Neuronal stem cell (in vitro differentiated cells): ENCODE results near the gene STAG1.
"Not testable (repeated sequence)": the region's sequence is repeated elsewhere in the genome, so short reads cannot be mapped to it uniquely, and the experiment has no call there.

Experiments used
- DNase-seq: peaks from one replicate; pipeline ENCODE4 v3.0.0-alpha.2; 2013; ENCODE audit warnings: low spot score
- H2AFZ ChIP-seq: one replicate; pipeline ENCODE4 v1.6.1; 2013; ENCODE audit warnings: mild to moderate bottlenecking, low read length, inconsistent platforms
- H2AK5ac ChIP-seq: 2 replicates; pipeline ENCODE4 v1.6.1; 2013; ENCODE audit warnings: low read depth, mild to moderate bottlenecking, inconsistent platforms, low read length, moderate library complexity, mixed read lengths
- H2BK120ac ChIP-seq: 2 replicates; pipeline ENCODE4 v1.6.1; 2013; ENCODE audit warnings: low read depth, mild to moderate bottlenecking, inconsistent platforms, low read length, moderate library complexity, mixed read lengths
- H2BK12ac ChIP-seq: one replicate; pipeline ENCODE4 v1.6.1; 2013; ENCODE audit warnings: low read length, inconsistent platforms
- H2BK15ac ChIP-seq: 2 replicates; pipeline ENCODE4 v1.6.1; 2013; ENCODE audit warnings: mild to moderate bottlenecking, low read length, inconsistent platforms, mixed read lengths
- H2BK5ac ChIP-seq: one replicate; pipeline ENCODE4 v1.6.1; 2013; ENCODE audit warnings: inconsistent platforms, mild to moderate bottlenecking, low read length, moderate library complexity
- H3K14ac ChIP-seq: one replicate; pipeline ENCODE4 v1.6.1; 2013; ENCODE audit warnings: low read length, inconsistent platforms
- H3K18ac ChIP-seq: 2 replicates; pipeline ENCODE4 v1.6.1; 2013; ENCODE audit warnings: low read length, inconsistent platforms
- H3K23ac ChIP-seq: 2 replicates; pipeline ENCODE4 v1.6.1; 2013; ENCODE audit warnings: low read depth, mild to moderate bottlenecking, mixed read lengths, low read length, inconsistent platforms; ENCODE audit not compliant: poor library complexity
- H3K27ac ChIP-seq: replicated peaks from 3 replicates; pipeline ENCODE4 v1.5.1; 2013; ENCODE audit warnings: low read length, inconsistent platforms
- H3K27me3 ChIP-seq, 3 experiments: 2 replicates each; pipeline ENCODE4 v1.6.1; 2013; ENCODE audit warnings: low read length in 3 of 3, mild to moderate bottlenecking in 2 of 3, inconsistent platforms in 1 of 3, low read depth in 1 of 3, mixed read lengths in 1 of 3, moderate library complexity in 1 of 3; ENCODE audit not compliant: control insufficient read depth in 3 of 3, insufficient read depth in 3 of 3
- H3K36me3 ChIP-seq, 2 donors: replicated peaks in 1 of 2; 2 replicates each; pipeline ENCODE4 v1.6.1; 2013; ENCODE audit warnings: low read length in 2 of 2; ENCODE audit not compliant: control insufficient read depth in 2 of 2, insufficient read depth in 2 of 2
- H3K4ac ChIP-seq: 2 replicates; pipeline ENCODE4 v1.6.1; 2013; ENCODE audit warnings: inconsistent platforms, mild to moderate bottlenecking, low read length, moderate library complexity
- H3K4me1 ChIP-seq, 2 donors: 1 replicate in 1 of 2; 2 replicates in 1 of 2; pipeline ENCODE4 v1.6.1; 2013; ENCODE audit warnings: low read length in 2 of 2, low read depth in 1 of 2; ENCODE audit not compliant: control insufficient read depth in 2 of 2, insufficient read depth in 1 of 2
- H3K4me2 ChIP-seq: one replicate; pipeline ENCODE4 v1.6.1; 2013; ENCODE audit warnings: mild to moderate bottlenecking, low read length, inconsistent platforms; ENCODE audit not compliant: insufficient read depth, poor library complexity, severe bottlenecking
- H3K4me3 ChIP-seq, 2 donors: 2 replicates each; pipeline ENCODE4 v1.5.1; 2013; ENCODE audit warnings: low read length in 2 of 2, mild to moderate bottlenecking in 2 of 2, inconsistent platforms in 1 of 2, moderate library complexity in 1 of 2
- H3K79me1 ChIP-seq: one replicate; pipeline ENCODE4 v1.6.1; 2013; ENCODE audit warnings: low read depth, mild to moderate bottlenecking, inconsistent platforms, low read length, moderate library complexity
- H3K9ac ChIP-seq: one replicate; pipeline ENCODE4 v1.6.1; 2013; ENCODE audit warnings: mild to moderate bottlenecking, low read depth, low read length, inconsistent platforms; ENCODE audit not compliant: poor library complexity
- H3K9me3 ChIP-seq, 2 donors: replicated peaks in 1 of 2; 2 replicates each; pipeline versions ENCODE3 to v1.6.1; 2013; ENCODE audit warnings: low read length in 2 of 2, mild to moderate bottlenecking in 2 of 2, inconsistent platforms in 1 of 2, low read depth in 1 of 2, mixed read lengths in 1 of 2, moderate library complexity in 1 of 2; ENCODE audit not compliant: control insufficient read depth in 2 of 2, insufficient read depth in 1 of 2
- H4K8ac ChIP-seq: one replicate; pipeline ENCODE4 v1.6.1; 2013; ENCODE audit warnings: low read depth, mild to moderate bottlenecking, inconsistent platforms, low read length, moderate library complexity
- H4K91ac ChIP-seq: one replicate; pipeline ENCODE4 v1.6.1; 2013; ENCODE audit warnings: low read length, low read depth, mild to moderate bottlenecking, inconsistent platforms; ENCODE audit not compliant: poor library complexity
- WGBS, 2 donors: extraction: QIAGEN DNeasy Blood & Tissue Kit; methylation state at CpG; one replicate each; pipeline ENCODE4 v1.1.7; 2013; ENCODE audit warnings: missing lambda C conversion rate in 2 of 2, mixed read lengths in 1 of 2; ENCODE audit not compliant: insufficient read length in 2 of 2, insufficient replicate concordance in 1 of 2; ENCODE audit errors: extremely low coverage in 2 of 2; 5-methylcytosine and 5-hydroxymethylcytosine counted together

STAG1 gene

DNA sequence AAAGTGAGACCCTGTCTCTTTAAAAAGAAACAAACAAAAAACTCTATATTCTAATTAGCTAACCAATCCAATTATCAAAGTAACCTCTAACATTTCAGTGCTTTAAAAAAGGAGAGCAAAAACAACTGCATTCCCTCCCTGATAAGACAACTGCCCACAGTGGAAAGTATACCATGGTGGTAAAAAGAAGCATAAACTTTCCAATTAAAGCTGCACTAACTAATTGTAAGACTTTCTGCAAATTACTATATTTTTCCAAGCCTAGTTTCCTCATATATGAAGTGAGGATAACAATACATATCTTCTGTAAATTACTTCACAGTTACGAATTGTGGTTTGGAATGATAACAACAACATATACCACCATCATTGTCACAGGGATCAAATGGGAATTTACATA, 35.5 kb downstream of the STAG1 start:
- Histone ChIP-seq H3K27ac (no peak overlapping the region), H3K9ac (no peak overlapping the region), H2BK12ac (no peak overlapping the region), H2BK15ac (no peak overlapping the region), H2BK120ac (no peak overlapping the region), H3K36me3 (peaks cover 0 to 18% of the 10 kb centered on the region in 2 donors), H3K4me1 (no peaks in the 10 kb centered on the region), H3K4me3 (no peak overlapping the region), H2BK5ac (no peak overlapping the region), H4K8ac (no peak overlapping the region), H3K4me2 (no peak overlapping the region), H3K4ac (no peak overlapping the region), H3K14ac (no peak overlapping the region), H3K79me1 (peaks cover 9% of the 10 kb centered on the region), H3K27me3 (no peaks in the 10 kb centered on the region), H2AFZ (no peak overlapping the region), H2AK5ac (no peak overlapping the region), H4K91ac (no peak overlapping the region), H3K9me3 (peaks cover 2 to 4% of the 10 kb centered on the region in 2 donors), H3K18ac (no peak overlapping the region), H3K23ac (no peak overlapping the region)
- no CpG with 5 or more reads among the region's 1 CpG for WGBS, 2 donors
- DNase-seq, result no peak

DNA sequence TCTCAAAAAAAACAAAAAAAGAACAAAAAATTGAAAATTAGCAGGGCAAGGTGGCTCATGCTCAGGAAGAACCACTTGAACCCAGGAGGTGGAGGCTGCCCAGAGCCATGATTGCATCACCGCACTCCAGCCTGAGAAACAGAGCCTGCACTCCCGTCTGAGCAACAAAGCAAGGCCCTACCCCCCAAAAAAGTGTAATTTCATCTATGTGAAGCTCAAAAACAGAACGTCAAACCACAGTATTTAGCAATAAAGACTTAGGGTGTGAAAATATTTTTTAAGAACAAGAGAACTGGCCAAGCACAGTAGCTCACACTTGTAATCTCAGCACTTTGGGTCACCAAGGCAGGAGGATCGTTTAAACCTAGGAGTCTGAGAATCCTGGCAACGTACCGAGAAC, 38.2 kb downstream of the STAG1 start:
- H4K8ac ChIP-seq, result no peak overlapping the region
- H2BK120ac ChIP-seq, result no peak overlapping the region
- no peak overlapping the region for H4K91ac ChIP-seq
- no peak overlapping the region for H3K23ac ChIP-seq
- no peak overlapping the region for H3K4me3 ChIP-seq
- H2AK5ac ChIP-seq, result no peak overlapping the region
- no peak overlapping the region for H3K14ac ChIP-seq
- H3K4ac ChIP-seq, result no peak overlapping the region
- H2BK5ac ChIP-seq, result no peak overlapping the region
- H2BK12ac ChIP-seq, result no peak overlapping the region
- no peak overlapping the region for H3K27ac ChIP-seq
- H3K27me3 ChIP-seq, result no peaks in the 10 kb centered on the region
- no peak overlapping the region for H3K4me2 ChIP-seq
- no peak overlapping the region for H2BK15ac ChIP-seq
- no peaks in the 10 kb centered on the region for H3K4me1 ChIP-seq
- no peak overlapping the region for H3K18ac ChIP-seq
- no peak overlapping the region for H2AFZ ChIP-seq
- H3K36me3 ChIP-seq, result peaks cover 0 to 6% of the 10 kb centered on the region in 2 donors
- no CpG with 5 or more reads among the region's 6 CpGs for WGBS, 2 donors
- H3K9me3 ChIP-seq, result peaks cover 0 to 2% of the 10 kb centered on the region in 2 donors
- no peak overlapping the region for H3K9ac ChIP-seq
- no peak for DNase-seq
- H3K79me1 ChIP-seq, result peaks cover 9% of the 10 kb centered on the region

DNA sequence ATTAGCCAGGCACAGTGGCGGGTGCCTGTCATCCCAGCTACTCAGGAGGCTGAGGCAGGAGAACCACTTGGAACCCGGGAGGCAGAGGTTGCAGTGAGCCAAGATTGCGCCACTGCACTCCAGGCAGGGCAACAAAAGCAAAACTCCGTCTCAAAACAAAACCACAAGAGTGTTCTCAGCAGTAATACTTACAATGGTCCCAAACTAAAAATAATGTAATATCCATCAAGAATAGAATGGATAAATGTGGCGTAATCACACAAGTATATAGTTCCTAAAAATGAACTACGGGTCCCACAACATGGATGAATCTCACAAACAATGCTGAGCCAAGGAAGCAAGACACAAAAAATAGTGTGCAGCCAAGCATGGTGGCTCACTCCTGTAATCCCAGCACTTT, 39.2 kb downstream of the STAG1 start:
- no peaks in the 10 kb centered on the region for H3K36me3 ChIP-seq
- H2AK5ac ChIP-seq, result no peak overlapping the region
- H3K4me1 ChIP-seq, result no peaks in the 10 kb centered on the region
- H3K9ac ChIP-seq, result no peak overlapping the region
- H3K4me2 ChIP-seq, result no peak overlapping the region
- no peak overlapping the region for H2BK5ac ChIP-seq
- H2AFZ ChIP-seq, result no peak overlapping the region
- H4K91ac ChIP-seq, result no peak overlapping the region
- H3K9me3 ChIP-seq, result peaks cover 0 to 2% of the 10 kb centered on the region in 2 donors
- no peak for DNase-seq
- no peak overlapping the region for H3K18ac ChIP-seq
- H3K14ac ChIP-seq, result no peak overlapping the region
- no peak overlapping the region for H2BK12ac ChIP-seq
- whole genome bisulfite sequencing, 2 donors, result no CpG with 5 or more reads among the region's 6 CpGs
- H2BK15ac ChIP-seq, result no peak overlapping the region
- H3K4me3 ChIP-seq, result no peak overlapping the region
- no peak overlapping the region for H3K23ac ChIP-seq
- no peak overlapping the region for H3K4ac ChIP-seq
- no peaks in the 10 kb centered on the region for H3K27me3 ChIP-seq
- H3K79me1 ChIP-seq, result peaks cover 9% of the 10 kb centered on the region
- H2BK120ac ChIP-seq, result no peak overlapping the region
- H4K8ac ChIP-seq, result no peak overlapping the region
- no peak overlapping the region for H3K27ac ChIP-seq

DNA sequence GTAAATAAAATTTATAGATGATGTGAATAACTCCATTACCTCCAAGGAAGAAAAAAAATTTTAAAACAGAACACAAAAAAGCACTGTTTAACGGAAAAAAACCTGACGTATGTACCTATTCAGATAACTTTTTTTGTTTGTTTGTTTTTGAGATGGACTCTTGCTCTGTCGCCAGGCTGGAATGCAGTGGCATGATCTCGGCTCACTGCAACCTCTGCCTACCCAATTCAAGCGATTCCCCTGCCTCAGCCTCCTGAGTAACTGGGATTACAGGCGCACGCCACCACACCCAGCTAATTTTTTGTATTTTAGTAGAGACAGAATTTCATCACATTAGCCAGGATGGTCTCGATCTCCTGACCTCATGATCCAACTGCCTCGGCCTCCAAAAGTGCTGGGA, 40.3 kb downstream of the STAG1 start:
- H4K91ac ChIP-seq, H3K18ac ChIP-seq, H3K36me3 ChIP-seq, H3K4me1 ChIP-seq, H3K4ac ChIP-seq, DNase-seq, H2AFZ ChIP-seq, H3K9ac ChIP-seq, H4K8ac ChIP-seq, H2BK15ac ChIP-seq, H3K27ac ChIP-seq, H2BK120ac ChIP-seq, H3K9me3 ChIP-seq, H2AK5ac ChIP-seq, H3K79me1 ChIP-seq, H3K14ac ChIP-seq, H3K23ac ChIP-seq, H3K4me2 ChIP-seq, H2BK5ac ChIP-seq, H2BK12ac ChIP-seq, H3K27me3 ChIP-seq, H3K4me3 ChIP-seq: not testable (repeated sequence)
- WGBS, 2 donors, result no CpG with 5 or more reads among the region's 9 CpGs
